ENCODE results near the gene TYROBP. TPM values are rescaled to one million over a fixed set of nuclear protein-coding genes. Genes with fewer than 3 reads are reported as not detected.
A peak's percentile ranks its signal among the peaks of the same experiment; 100 is the strongest.

The TYROBP gene
- total RNA-seq, 1 donor from 2014 or later = not detected

GRCh38 chr19:35905178-35905727 lies 2.8 kb downstream of the TYROBP start:
- H3K4me1 Mint-ChIP-seq (ENCODE audit: unreplicated experiment) = peaks cover 21% of the 10 kb centered on the region
- no peak for DNase-seq (ENCODE audit: low spot score)
- no peak for TF ChIP-seq CTCF (IDR thresholded peaks at IDR 0.05; ENCODE audit: unreplicated experiment)
- H3K9me3 Mint-ChIP-seq (ENCODE audit: unreplicated experiment) = no peaks in the 10 kb centered on the region
- peaks cover 15% of the 10 kb centered on the region for H3K27me3 Mint-ChIP-seq (ENCODE audit: unreplicated experiment)
- H3K4me3 Mint-ChIP-seq (ENCODE audit: unreplicated experiment) = no peak overlapping the region
- H3K36me3 Mint-ChIP-seq (ENCODE audit: low read depth, unreplicated experiment) = no peaks in the 10 kb centered on the region
- H3K27ac Mint-ChIP-seq (ENCODE audit: unreplicated experiment) = no peak overlapping the region

- Mint-ChIP-seq H3K4me3 (ENCODE audit: unreplicated experiment) (no peak overlapping the region), H3K27ac (ENCODE audit: unreplicated experiment) (no peak overlapping the region), H3K4me1 (ENCODE audit: unreplicated experiment) (peaks cover 21% of the 10 kb centered on the region), H3K9me3 (ENCODE audit: unreplicated experiment) (no peaks in the 10 kb centered on the region), H3K36me3 (ENCODE audit: low read depth, unreplicated experiment) (no peaks in the 10 kb centered on the region), H3K27me3 (ENCODE audit: unreplicated experiment) (peaks cover 16% of the 10 kb centered on the region)
- TF ChIP-seq CTCF (IDR thresholded peaks at IDR 0.05; ENCODE audit: unreplicated experiment) = no peak
- DNase-seq (ENCODE audit: low spot score) = no peak
These were observed 3.6 kb downstream of the TYROBP start for GRCh38 chr19:35904311-35905068.

- Mint-ChIP-seq H3K4me1 (ENCODE audit: unreplicated experiment) (peaks cover 19% of the 10 kb centered on the region), H3K36me3 (ENCODE audit: low read depth, unreplicated experiment) (no peaks in the 10 kb centered on the region), H3K27me3 (ENCODE audit: unreplicated experiment) (peaks cover 15% of the 10 kb centered on the region), H3K9me3 (ENCODE audit: unreplicated experiment) (no peaks in the 10 kb centered on the region), H3K4me3 (ENCODE audit: unreplicated experiment) (peak overlapping the region; percentile 63), H3K27ac (ENCODE audit: unreplicated experiment) (no peak overlapping the region)
- no peak for TF ChIP-seq CTCF (IDR thresholded peaks at IDR 0.05; ENCODE audit: unreplicated experiment)
- peak; percentile 48 for DNase-seq (ENCODE audit: low spot score)
These were observed 4.4 kb downstream of the TYROBP start for GRCh38 chr19:35903550-35904179.

- Mint-ChIP-seq H3K9me3 (ENCODE audit: unreplicated experiment) (no peaks in the 10 kb centered on the region), H3K27ac (ENCODE audit: unreplicated experiment) (no peak overlapping the region), H3K36me3 (ENCODE audit: low read depth, unreplicated experiment) (no peaks in the 10 kb centered on the region), H3K4me1 (ENCODE audit: unreplicated experiment) (peaks cover 19% of the 10 kb centered on the region), H3K27me3 (ENCODE audit: unreplicated experiment) (peaks cover 15% of the 10 kb centered on the region), H3K4me3 (ENCODE audit: unreplicated experiment) (peak overlapping the region; percentile 63)
- TF ChIP-seq CTCF (IDR thresholded peaks at IDR 0.05; ENCODE audit: unreplicated experiment) = no peak
- DNase-seq (ENCODE audit: low spot score) = no peak
These were observed 5.1 kb downstream of the TYROBP start for GRCh38 chr19:35902870-35903475.
